GM21447 (cell line): ENCODE data around the gene AP2M1.
"Not testable (repeated sequence)": the region's sequence is repeated elsewhere in the genome, so short reads cannot be mapped to it uniquely, and the experiment has no call there.

Experiments
- ATAC-seq: cut with Tn5 transposase; IDR thresholded peaks from one replicate; pipeline ENCODE4 v1.9.1; 2021; ENCODE audit not compliant: unreplicated experiment

AP2M1 gene

GRCh38 chr3:184156522-184156955 lies 18.1 kb upstream of the AP2M1 start:
- ATAC-seq, result peak; percentile 7

GRCh38 chr3:184157206-184157605 lies 17.4 kb upstream of the AP2M1 start:
- ATAC-seq, result no peak

GRCh38 chr3:184158404-184158803 lies 16.3 kb upstream of the AP2M1 start:
- no peak for ATAC-seq

GRCh38 chr3:184160456-184160855 lies 14.2 kb upstream of the AP2M1 start:
- ATAC-seq, result peak; percentile 38

- ATAC-seq, result not testable (repeated sequence)
These were observed 12.0 kb upstream of the AP2M1 start for GRCh38 chr3:184162571-184163070.

GRCh38 chr3:184164648-184165330 lies 9.9 kb upstream of the AP2M1 start:
- ATAC-seq, result no peak

- no peak for ATAC-seq
These were observed 9.1 kb upstream of the AP2M1 start for GRCh38 chr3:184165543-184165942.

GRCh38 chr3:184166671-184167070 lies 8.0 kb upstream of the AP2M1 start:
- ATAC-seq, result no peak

GRCh38 chr3:184167786-184168185 lies 6.9 kb upstream of the AP2M1 start:
- no peak for ATAC-seq

- ATAC-seq, result no peak
These were observed 6.1 kb upstream of the AP2M1 start for GRCh38 chr3:184168363-184169120.

- no peak for ATAC-seq
These were observed 4.5 kb upstream of the AP2M1 start for GRCh38 chr3:184169896-184170875.

GRCh38 chr3:184171562-184171961 lies 3.1 kb upstream of the AP2M1 start:
- ATAC-seq, result no peak

GRCh38 chr3:184172681-184173373 lies 1.8 kb upstream of the AP2M1 start:
- no peak for ATAC-seq

GRCh38 chr3:184173374-184173722 lies 1.3 kb upstream of the AP2M1 start:
- no peak for ATAC-seq

GRCh38 chr3:184174284-184174645 lies 390 bp upstream of the AP2M1 start:
- no peak for ATAC-seq

GRCh38 chr3:184175506-184175905 lies 851 bp downstream of the AP2M1 start:
- no peak for ATAC-seq

- ATAC-seq, result no peak
These were observed 1.3 kb downstream of the AP2M1 start for GRCh38 chr3:184175981-184176376.

- ATAC-seq, result no peak
These were observed 2.0 kb downstream of the AP2M1 start for GRCh38 chr3:184176377-184177330.

- no peak for ATAC-seq
These were observed 2.7 kb downstream of the AP2M1 start for GRCh38 chr3:184177331-184177731.
